ENCODE results near the gene CENPP. TPM values are rescaled to one million over a fixed set of nuclear protein-coding genes. Genes with fewer than 3 reads are reported as not detected.

Gene CENPP
- total and polyA plus RNA-seq, 4 donors = 0.62 to 8.7 (median 1.3) TPM

GRCh38 chr9:92631452-92632343, 305.9 kb downstream of the CENPP start:
- Histone ChIP-seq H3K27me3 (ENCODE audit: control insufficient read depth in 4 of 4, insufficient read depth in 4 of 4, low read length in 3 of 4) (no peaks in the 10 kb centered on the region), H3K4me3 (ENCODE audit: low read depth in 1 of 3, low read length in 3 of 3) (no peak overlapping the region), H3K27ac (ENCODE audit: low read depth in 1 of 2, low read length in 2 of 2) (no peak overlapping the region), H3K36me3 (ENCODE audit: control insufficient read depth in 4 of 4, insufficient read depth in 3 of 4, low read depth in 1 of 4, low read length in 3 of 4) (peaks cover 3 to 28% (median 19%) of the 10 kb centered on the region in 4 donors), H3K9ac (ENCODE audit: low read depth in 1 of 2, low read length in 2 of 2) (no peak overlapping the region), H3K9me3 (ENCODE audit: control insufficient read depth in 4 of 4, low read length in 3 of 4) (no peaks in the 10 kb centered on the region), H3K4me1 (ENCODE audit: control insufficient read depth in 4 of 4, insufficient read depth in 4 of 4, low read length in 3 of 4) (peaks cover 0 to 6% (median 2%) of the 10 kb centered on the region in 4 donors)
- DNase-seq (ENCODE audit: low spot score) = no peak
- WGBS = 93% methylated on average over 13 of the region's 13 CpGs
- TF ChIP-seq JUND (IDR thresholded peaks at IDR 0.05) (no peak), SP1 (IDR thresholded peaks at IDR 0.05) (no peak), YY1 (IDR thresholded peaks at IDR 0.05) (no peak), ATF3 (IDR thresholded peaks at IDR 0.05) (no peak), RXRA (IDR thresholded peaks at IDR 0.05) (no peak), MAX (IDR thresholded peaks at IDR 0.05) (no peak), FOXA2 (IDR thresholded peaks at IDR 0.05) (no peak), HNF4G (IDR thresholded peaks at IDR 0.05) (no peak), HNF4A (conservative IDR thresholded peaks at IDR 0.05) (no peak), RAD21 (IDR thresholded peaks at IDR 0.05) (no peak), NR2F2 (IDR thresholded peaks at IDR 0.05) (no peak)

GRCh38 chr9:92632641-92633040, 306.9 kb downstream of the CENPP start:
- Histone ChIP-seq H3K36me3 (ENCODE audit: control insufficient read depth in 4 of 4, insufficient read depth in 3 of 4, low read depth in 1 of 4, low read length in 3 of 4) (peaks cover 7 to 36% (median 25%) of the 10 kb centered on the region in 4 donors), H3K4me1 (ENCODE audit: control insufficient read depth in 4 of 4, insufficient read depth in 4 of 4, low read length in 3 of 4) (peaks cover 0 to 6% (median 2%) of the 10 kb centered on the region in 4 donors), H3K4me3 (ENCODE audit: low read depth in 1 of 3, low read length in 3 of 3) (no peak overlapping the region), H3K9ac (ENCODE audit: low read depth in 1 of 2, low read length in 2 of 2) (no peak overlapping the region), H3K27me3 (ENCODE audit: control insufficient read depth in 4 of 4, insufficient read depth in 4 of 4, low read length in 3 of 4) (no peaks in the 10 kb centered on the region), H3K27ac (ENCODE audit: low read depth in 1 of 2, low read length in 2 of 2) (no peak overlapping the region), H3K9me3 (ENCODE audit: control insufficient read depth in 4 of 4, low read length in 3 of 4) (no peaks in the 10 kb centered on the region)
- DNase-seq (ENCODE audit: low spot score) = no peak
- 97% methylated on average over 5 of the region's 5 CpGs for WGBS
- TF ChIP-seq GABPA (IDR thresholded peaks at IDR 0.05 in 1 of 2, conservative IDR thresholded peaks at IDR 0.05 in 1 of 2) (no peak), ZBTB33 (IDR thresholded peaks at IDR 0.05) (no peak), HNF4A (conservative IDR thresholded peaks at IDR 0.05) (no peak), RXRA (IDR thresholded peaks at IDR 0.05) (no peak), FOXA2 (IDR thresholded peaks at IDR 0.05) (no peak), FOXA1 (IDR thresholded peaks at IDR 0.05) (no peak), CTCF (IDR thresholded peaks at IDR 0.05; ENCODE audit: low read depth, low read length, missing input control) (no peak), EGR1 (IDR thresholded peaks at IDR 0.05; ENCODE audit: low read depth in 2 of 2) (no peak), NR2F2 (IDR thresholded peaks at IDR 0.05) (no peak), MAX (IDR thresholded peaks at IDR 0.05) (no peak), YY1 (IDR thresholded peaks at IDR 0.05) (no peak), REST (IDR thresholded peaks at IDR 0.05) (no peak), HNF4G (IDR thresholded peaks at IDR 0.05) (no peak), ATF3 (IDR thresholded peaks at IDR 0.05) (no peak), JUND (IDR thresholded peaks at IDR 0.05) (no peak), SP1 (IDR thresholded peaks at IDR 0.05) (no peak), RAD21 (IDR thresholded peaks at IDR 0.05) (no peak)
